Measurements from ENCODE around the gene ANKRD11.

- TF ChIP-seq CTCF (conservative IDR thresholded peaks at IDR 0.05; ENCODE audit: low read length) = no peak
- no peak for TF ChIP-seq EZH2phosphoT487 (IDR thresholded peaks at IDR 0.05; ENCODE audit: borderline replicate concordance)
Measured at GRCh38 chr16:89281829-89282228, 208.5 kb downstream of the ANKRD11 start.

All from Loucy (cell line).